ENCODE results near the gene LAMA2. TPM values are rescaled to one million over a fixed set of nuclear protein-coding genes. Genes with fewer than 3 reads are reported as not detected.

Gene LAMA2, protein sequence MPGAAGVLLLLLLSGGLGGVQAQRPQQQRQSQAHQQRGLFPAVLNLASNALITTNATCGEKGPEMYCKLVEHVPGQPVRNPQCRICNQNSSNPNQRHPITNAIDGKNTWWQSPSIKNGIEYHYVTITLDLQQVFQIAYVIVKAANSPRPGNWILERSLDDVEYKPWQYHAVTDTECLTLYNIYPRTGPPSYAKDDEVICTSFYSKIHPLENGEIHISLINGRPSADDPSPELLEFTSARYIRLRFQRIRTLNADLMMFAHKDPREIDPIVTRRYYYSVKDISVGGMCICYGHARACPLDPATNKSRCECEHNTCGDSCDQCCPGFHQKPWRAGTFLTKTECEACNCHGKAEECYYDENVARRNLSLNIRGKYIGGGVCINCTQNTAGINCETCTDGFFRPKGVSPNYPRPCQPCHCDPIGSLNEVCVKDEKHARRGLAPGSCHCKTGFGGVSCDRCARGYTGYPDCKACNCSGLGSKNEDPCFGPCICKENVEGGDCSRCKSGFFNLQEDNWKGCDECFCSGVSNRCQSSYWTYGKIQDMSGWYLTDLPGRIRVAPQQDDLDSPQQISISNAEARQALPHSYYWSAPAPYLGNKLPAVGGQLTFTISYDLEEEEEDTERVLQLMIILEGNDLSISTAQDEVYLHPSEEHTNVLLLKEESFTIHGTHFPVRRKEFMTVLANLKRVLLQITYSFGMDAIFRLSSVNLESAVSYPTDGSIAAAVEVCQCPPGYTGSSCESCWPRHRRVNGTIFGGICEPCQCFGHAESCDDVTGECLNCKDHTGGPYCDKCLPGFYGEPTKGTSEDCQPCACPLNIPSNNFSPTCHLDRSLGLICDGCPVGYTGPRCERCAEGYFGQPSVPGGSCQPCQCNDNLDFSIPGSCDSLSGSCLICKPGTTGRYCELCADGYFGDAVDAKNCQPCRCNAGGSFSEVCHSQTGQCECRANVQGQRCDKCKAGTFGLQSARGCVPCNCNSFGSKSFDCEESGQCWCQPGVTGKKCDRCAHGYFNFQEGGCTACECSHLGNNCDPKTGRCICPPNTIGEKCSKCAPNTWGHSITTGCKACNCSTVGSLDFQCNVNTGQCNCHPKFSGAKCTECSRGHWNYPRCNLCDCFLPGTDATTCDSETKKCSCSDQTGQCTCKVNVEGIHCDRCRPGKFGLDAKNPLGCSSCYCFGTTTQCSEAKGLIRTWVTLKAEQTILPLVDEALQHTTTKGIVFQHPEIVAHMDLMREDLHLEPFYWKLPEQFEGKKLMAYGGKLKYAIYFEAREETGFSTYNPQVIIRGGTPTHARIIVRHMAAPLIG (N-terminal part only)
- total RNA-seq = 57.8 and 67.5 TPM in 2 replicates
- polyA plus RNA-seq = 19.5 and 22.7 TPM in 2 replicates
- polyA plus RNA-seq (2012) = 12.4 and 13.3 TPM in 2 replicates
- polyA minus RNA-seq (ENCODE audit: low replicate concordance) = 19.0 and 42.3 TPM in 2 replicates

DNA sequence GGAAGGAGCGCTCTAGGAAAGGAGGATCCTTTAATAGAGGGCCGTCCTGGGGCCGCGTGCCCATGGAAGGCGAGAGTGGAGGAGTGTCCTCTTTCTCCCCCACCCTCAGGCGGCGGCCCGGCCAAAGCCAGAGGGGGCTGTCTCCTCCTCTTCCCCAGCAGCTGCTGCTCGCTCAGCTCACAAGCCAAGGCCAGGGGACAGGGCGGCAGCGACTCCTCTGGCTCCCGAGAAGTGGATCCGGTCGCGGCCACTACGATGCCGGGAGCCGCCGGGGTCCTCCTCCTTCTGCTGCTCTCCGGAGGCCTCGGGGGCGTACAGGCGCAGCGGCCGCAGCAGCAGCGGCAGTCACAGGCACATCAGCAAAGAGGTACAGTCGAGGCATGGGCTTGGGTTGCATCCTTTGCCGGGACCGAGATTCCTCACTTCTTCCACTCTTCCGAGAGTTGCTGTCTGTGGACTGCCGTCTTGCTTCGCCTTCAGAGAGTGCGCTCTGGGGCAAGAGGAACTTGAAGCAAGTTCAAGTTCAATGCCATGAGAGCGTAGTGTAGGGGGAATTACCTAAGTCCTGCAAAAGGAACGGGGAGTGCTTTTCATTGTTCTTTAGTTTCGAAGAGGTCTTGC lies at the start of gene LAMA2:
LAMA2 (plus strand) TSS at position 148 of the 621 bp plus-strand sequence; CDS start at position 256, 108 bp downstream.
- TF ChIP-seq, protein P1, sequence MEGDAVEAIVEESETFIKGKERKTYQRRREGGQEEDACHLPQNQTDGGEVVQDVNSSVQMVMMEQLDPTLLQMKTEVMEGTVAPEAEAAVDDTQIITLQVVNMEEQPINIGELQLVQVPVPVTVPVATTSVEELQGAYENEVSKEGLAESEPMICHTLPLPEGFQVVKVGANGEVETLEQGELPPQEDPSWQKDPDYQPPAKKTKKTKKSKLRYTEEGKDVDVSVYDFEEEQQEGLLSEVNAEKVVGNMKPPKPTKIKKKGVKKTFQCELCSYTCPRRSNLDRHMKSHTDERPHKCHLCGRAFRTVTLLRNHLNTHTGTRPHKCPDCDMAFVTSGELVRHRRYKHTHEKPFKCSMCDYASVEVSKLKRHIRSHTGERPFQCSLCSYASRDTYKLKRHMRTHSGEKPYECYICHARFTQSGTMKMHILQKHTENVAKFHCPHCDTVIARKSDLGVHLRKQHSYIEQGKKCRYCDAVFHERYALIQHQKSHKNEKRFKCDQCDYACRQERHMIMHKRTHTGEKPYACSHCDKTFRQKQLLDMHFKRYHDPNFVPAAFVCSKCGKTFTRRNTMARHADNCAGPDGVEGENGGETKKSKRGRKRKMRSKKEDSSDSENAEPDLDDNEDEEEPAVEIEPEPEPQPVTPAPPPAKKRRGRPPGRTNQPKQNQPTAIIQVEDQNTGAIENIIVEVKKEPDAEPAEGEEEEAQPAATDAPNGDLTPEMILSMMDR (conservative IDR thresholded peaks at IDR 0.05 in 1 of 2, IDR thresholded peaks at IDR 0.05 in 1 of 2; ENCODE audit: low read depth in 1 of 2, low read length in 2 of 2) = peak in 1 of 2 donors; percentile 28
- TF ChIP-seq EZH2 (IDR thresholded peaks at IDR 0.05; ENCODE audit: low read length, missing control alignments) = no peak
- Histone ChIP-seq H4K20me1 (ENCODE audit: control insufficient read depth, extremely low read depth, insufficient read depth, low read length) (no peaks in the 10 kb centered on the region), H3K4me3 (replicated peaks in 1 of 4; ENCODE audit: control extremely low read depth in 1 of 4, insufficient read depth in 1 of 4, low read depth in 3 of 4, low read length in 4 of 4) (peak within 1 kb of the TSS; percentile 68 to 86 (median 78)), H3K9ac (ENCODE audit: insufficient read depth, low read length) (peak within 1 kb of the TSS; percentile 65), H3K27me3 (ENCODE audit: control insufficient read depth, insufficient read depth, low read length) (no peaks in the 10 kb centered on the region), H3K4me2 (ENCODE audit: extremely low read depth, insufficient read depth, low read length) (peak within 1 kb of the TSS; percentile 81), H3K36me3 (ENCODE audit: control insufficient read depth, insufficient read depth, low read length) (no peaks in the 10 kb centered on the region), H3K27ac (ENCODE audit: insufficient read depth, low read length) (peak within 1 kb of the TSS; percentile 73), H3K4me1 (ENCODE audit: control insufficient read depth, extremely low read depth, insufficient read depth, low read length) (no peaks in the 10 kb centered on the region), H3K79me2 (ENCODE audit: control insufficient read depth, insufficient read depth, low read length) (peaks cover 3% of the 10 kb centered on the region), H2AFZ (ENCODE audit: low read length) (peak within 1 kb of the TSS; percentile 99), H3K9me3 (ENCODE audit: control insufficient read depth, insufficient read depth, low read depth, low read length) (no peaks in the 10 kb centered on the region)
- peak; percentile 76 to 78 for DNase-seq (ENCODE audit: low read depth in 2 of 2)

DNA sequence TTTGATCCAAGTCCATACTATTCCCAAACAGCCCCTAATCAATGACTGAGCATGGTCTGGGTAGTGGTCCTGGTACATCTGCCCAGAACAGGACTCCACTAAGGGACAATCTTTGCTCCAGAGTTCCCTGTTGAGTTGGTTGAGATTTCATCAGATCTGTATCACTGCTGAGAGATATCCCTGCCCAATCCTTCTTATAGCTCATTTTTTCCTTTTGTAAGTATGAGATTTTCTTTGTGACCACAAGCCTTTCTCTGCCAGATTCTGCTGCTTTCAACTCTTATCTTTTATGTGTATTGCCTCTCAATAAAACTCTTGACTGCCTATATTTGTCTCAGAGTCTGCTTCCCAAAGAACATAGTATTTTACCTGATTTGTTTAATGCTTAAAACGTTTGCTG lies 46.2 kb upstream of the LAMA2 start:
- Histone ChIP-seq H3K4me1 (ENCODE audit: control insufficient read depth, extremely low read depth, insufficient read depth, low read length) (no peaks in the 10 kb centered on the region), H3K27me3 (ENCODE audit: control insufficient read depth, insufficient read depth, low read length) (no peaks in the 10 kb centered on the region), H3K27ac (ENCODE audit: insufficient read depth, low read length) (no peak overlapping the region), H3K36me3 (ENCODE audit: control insufficient read depth, insufficient read depth, low read length) (no peaks in the 10 kb centered on the region), H3K9me3 (ENCODE audit: control insufficient read depth, insufficient read depth, low read depth, low read length) (no peaks in the 10 kb centered on the region), H4K20me1 (ENCODE audit: control insufficient read depth, extremely low read depth, insufficient read depth, low read length) (no peaks in the 10 kb centered on the region), H2AFZ (ENCODE audit: low read length) (no peak overlapping the region), H3K4me3 (replicated peaks in 1 of 4; ENCODE audit: control extremely low read depth in 1 of 4, insufficient read depth in 1 of 4, low read depth in 3 of 4, low read length in 4 of 4) (no peak overlapping the region), H3K79me2 (ENCODE audit: control insufficient read depth, insufficient read depth, low read length) (no peaks in the 10 kb centered on the region), H3K9ac (ENCODE audit: insufficient read depth, low read length) (no peak overlapping the region), H3K4me2 (ENCODE audit: extremely low read depth, insufficient read depth, low read length) (no peak overlapping the region)
- DNase-seq (ENCODE audit: low read depth in 2 of 2) = peak in 1 of 2 donors; percentile 11
- TF ChIP-seq, protein P1 (conservative IDR thresholded peaks at IDR 0.05 in 1 of 2, IDR thresholded peaks at IDR 0.05 in 1 of 2; ENCODE audit: low read depth in 1 of 2, low read length in 2 of 2) = no peak
- TF ChIP-seq EZH2 (IDR thresholded peaks at IDR 0.05; ENCODE audit: low read length, missing control alignments) = no peak

All from fibroblast of lung (primary cell).